H9 (cell line): ENCODE results near the gene FASTKD3. TPM values are rescaled to one million over a fixed set of nuclear protein-coding genes. Genes with fewer than 3 reads are reported as not detected.

ENCODE experiments used
- DNase-seq: peaks from one replicate; pipeline ENCODE4 v3.0.0-alpha.2; 2017
- H2AFZ ChIP-seq: one replicate; pipeline ENCODE4 v1.6.1; 2013; ENCODE audit warnings: mild to moderate bottlenecking, low read length, control low read depth, moderate library complexity
- H2AK5ac ChIP-seq: 2 replicates; pipeline ENCODE4 v1.6.1; 2013; ENCODE audit warnings: low read length, control low read depth, mixed read lengths; ENCODE audit not compliant: insufficient read length
- H2BK120ac ChIP-seq: one replicate; pipeline ENCODE4 v1.6.1; 2013; ENCODE audit warnings: low read depth, mild to moderate bottlenecking, low read length, control low read depth, inconsistent platforms; ENCODE audit not compliant: poor library complexity, severe bottlenecking
- H2BK12ac ChIP-seq: 2 replicates; pipeline ENCODE4 v1.6.1; 2013; ENCODE audit warnings: low read length, control low read depth, mixed read lengths, low read depth; ENCODE audit not compliant: insufficient read length
- H2BK15ac ChIP-seq: 2 replicates; pipeline ENCODE4 v1.6.1; 2013; ENCODE audit warnings: low read depth, low read length, control low read depth
- H2BK20ac ChIP-seq: one replicate; pipeline ENCODE4 v1.6.1; 2013; ENCODE audit warnings: low read depth, mild to moderate bottlenecking, low read length, control low read depth, inconsistent platforms; ENCODE audit not compliant: poor library complexity, severe bottlenecking
- H2BK5ac ChIP-seq: 2 replicates; pipeline ENCODE4 v1.6.1; 2013; ENCODE audit warnings: low read length, control low read depth, mixed read lengths; ENCODE audit not compliant: insufficient read length
- H3K14ac ChIP-seq: 2 replicates; pipeline ENCODE4 v1.6.1; 2013; ENCODE audit warnings: low read length, control low read depth; ENCODE audit not compliant: insufficient read depth
- H3K18ac ChIP-seq: 2 replicates; pipeline ENCODE4 v1.6.1; 2013; ENCODE audit warnings: low read depth, mild to moderate bottlenecking, mixed read lengths, low read length, control low read depth; ENCODE audit not compliant: insufficient read length
- H3K23ac ChIP-seq: 2 replicates; pipeline ENCODE4 v1.6.1; 2013; ENCODE audit warnings: low read length, control low read depth, mixed read lengths, low read depth; ENCODE audit not compliant: insufficient read length
- H3K23me2 ChIP-seq: 2 replicates; pipeline ENCODE4 v1.6.1; 2013; ENCODE audit warnings: low read depth, mild to moderate bottlenecking, mixed read lengths, low read length, control low read depth; ENCODE audit not compliant: insufficient read length, poor library complexity, severe bottlenecking
- H3K27ac ChIP-seq: 2 replicates; pipeline ENCODE4 v1.5.1; 2013; ENCODE audit warnings: low read length, control low read depth, mixed read lengths, low read depth; ENCODE audit not compliant: insufficient read length
- H3K27me3 ChIP-seq: 2 replicates; pipeline ENCODE4 v1.6.1; 2013; ENCODE audit warnings: low read length, control low read depth, inconsistent platforms; ENCODE audit not compliant: insufficient read depth
- H3K4ac ChIP-seq: 2 replicates; pipeline ENCODE4 v1.6.1; 2013; ENCODE audit warnings: low read depth, mild to moderate bottlenecking, control low read depth, inconsistent platforms, low read length, moderate library complexity
- H3K4me1 ChIP-seq: 2 replicates; pipeline ENCODE4 v1.6.1; 2013; ENCODE audit warnings: low read length, control low read depth, inconsistent platforms; ENCODE audit not compliant: insufficient read depth
- H3K4me2 ChIP-seq: 2 replicates; pipeline ENCODE4 v1.6.1; 2013; ENCODE audit warnings: low read length, control low read depth, mixed read lengths; ENCODE audit not compliant: insufficient read length, insufficient read depth
- H3K56ac ChIP-seq: 2 replicates; pipeline ENCODE4 v1.6.1; 2013; ENCODE audit warnings: low read depth, mild to moderate bottlenecking, mixed read lengths, low read length, control low read depth; ENCODE audit not compliant: insufficient read length
- H3K79me1 ChIP-seq: 2 replicates; pipeline ENCODE4 v1.6.1; 2013; ENCODE audit warnings: low read depth, mild to moderate bottlenecking, moderate library complexity, low read length, control low read depth, inconsistent platforms; ENCODE audit not compliant: insufficient read depth, poor library complexity, severe bottlenecking
- H3K79me2 ChIP-seq: 2 replicates; pipeline ENCODE4 v1.6.1; 2013; ENCODE audit warnings: low read length, control low read depth, inconsistent platforms; ENCODE audit not compliant: insufficient read depth
- H3K9ac ChIP-seq: 2 replicates; pipeline ENCODE4 v1.6.1; 2013; ENCODE audit warnings: low read length, control low read depth, mixed read lengths; ENCODE audit not compliant: insufficient read length; ENCODE audit errors: extremely low read depth
- H3K9me3 ChIP-seq: one replicate; pipeline ENCODE4 v1.6.1; 2013; ENCODE audit warnings: low read depth, low read length, inconsistent platforms; ENCODE audit not compliant: control insufficient read depth
- H3T11ph ChIP-seq: one replicate; pipeline ENCODE4 v1.6.1; 2013; ENCODE audit warnings: mild to moderate bottlenecking, low read length, control low read depth, inconsistent platforms
- H4K20me1 ChIP-seq: one replicate; pipeline ENCODE4 v1.6.1; 2013; ENCODE audit not compliant: control insufficient read depth, insufficient read length, insufficient read depth
- H4K5ac ChIP-seq: 2 replicates; pipeline ENCODE4 v1.6.1; 2013; ENCODE audit warnings: low read depth, mild to moderate bottlenecking, mixed read lengths, low read length, control low read depth; ENCODE audit not compliant: insufficient read length
- H4K8ac ChIP-seq: replicated peaks from 2 replicates; pipeline ENCODE4 v1.6.1; 2013; ENCODE audit warnings: low read length, control low read depth, mixed read lengths, low read depth; ENCODE audit not compliant: insufficient read length
- H4K91ac ChIP-seq: 2 replicates; pipeline ENCODE4 v1.6.1; 2013; ENCODE audit warnings: low read depth, mild to moderate bottlenecking, moderate library complexity, mixed read lengths, low read length, control low read depth; ENCODE audit not compliant: insufficient read length
- H3K27ac Mint-ChIP-seq, 3 experiments: 2 replicates in 2 of 3; 3 replicates in 1 of 3; pipeline ENCODE4 v1.8.0; 2020 to 2021; ENCODE audit warnings: mixed read lengths in 3 of 3, mild to moderate bottlenecking in 1 of 3, moderate library complexity in 1 of 3
- H3K27me3 Mint-ChIP-seq: 2 replicates; pipeline ENCODE4 v1.8.0; 2021; ENCODE audit warnings: low read depth, mild to moderate bottlenecking, moderate library complexity, mixed read lengths
- H3K36me3 Mint-ChIP-seq, 3 experiments: 2 replicates in 2 of 3; 3 replicates in 1 of 3; pipeline ENCODE4 v1.8.0; 2020 to 2021; ENCODE audit warnings: low read depth in 3 of 3, mixed read lengths in 3 of 3; ENCODE audit not compliant: insufficient read depth in 1 of 3
- H3K4me1 Mint-ChIP-seq, 2 experiments: 2 replicates each; pipeline ENCODE4 v1.8.0; 2020; ENCODE audit warnings: mixed read lengths in 2 of 2
- H3K4me3 Mint-ChIP-seq, 2 experiments: 2 replicates in 1 of 2; 3 replicates in 1 of 2; pipeline ENCODE4 v1.8.0; 2020 to 2021; ENCODE audit warnings: mild to moderate bottlenecking in 2 of 2, mixed read lengths in 2 of 2, moderate library complexity in 1 of 2
- H3K9me3 Mint-ChIP-seq, 2 experiments: 2 replicates in 1 of 2; 3 replicates in 1 of 2; pipeline ENCODE4 v1.8.0; 2020; ENCODE audit warnings: mild to moderate bottlenecking in 2 of 2, mixed read lengths in 2 of 2, moderate library complexity in 1 of 2
- WGBS: extraction: QIAGEN DNeasy Blood & Tissue Kit; methylation state at CpG from one replicate; pipeline ENCODE4 v1.1.7; 2013; ENCODE audit warnings: missing lambda C conversion rate, low lambda C conversion rate, mixed read lengths; ENCODE audit not compliant: insufficient read length; ENCODE audit errors: extremely low coverage; 5-methylcytosine and 5-hydroxymethylcytosine counted together
- total RNA-seq: library from RNA; stranded (reverse); gene quantifications from 2 replicates; pipeline ENCODE4 v1.2.1, GENCODE V29; 2021
- TF ChIP-seq, protein P1 (sequence below): fragments of 200-600 bp; sonication (generic); conservative IDR thresholded peaks from 3 replicates; pipeline ENCODE4 v1.8.0; 2021; ENCODE audit warnings: antibody characterized with exemption, mild to moderate bottlenecking

FASTKD3 gene
- total RNA-seq, 1 experiment from 2014 or later = 15.0 TPM

GRCh38 chr5:7834982-7835381 lies 33.8 kb downstream of the FASTKD3 start:
- Histone ChIP-seq H2BK15ac (no peak overlapping the region), H4K5ac (no peak overlapping the region), H3K23ac (no peak overlapping the region), H3K27ac (no peak overlapping the region), H3K79me2 (no peaks in the 10 kb centered on the region), H3K56ac (no peak overlapping the region), H4K91ac (no peak overlapping the region), H2BK12ac (no peak overlapping the region), H3K79me1 (no peaks in the 10 kb centered on the region), H2BK20ac (no peak overlapping the region), H2AK5ac (no peak overlapping the region), H3K9ac (no peak overlapping the region), H3K4me1 (no peaks in the 10 kb centered on the region), H2BK120ac (no peak overlapping the region), H3K4ac (no peak overlapping the region), H3T11ph (no peak overlapping the region), H3K27me3 (no peaks in the 10 kb centered on the region), H2BK5ac (no peak overlapping the region), H3K14ac (no peak overlapping the region), H3K4me2 (no peak overlapping the region), H4K20me1 (no peaks in the 10 kb centered on the region), H3K9me3 (no peaks in the 10 kb centered on the region), H2AFZ (no peak overlapping the region), H3K18ac (no peak overlapping the region), H3K23me2 (no peaks in the 10 kb centered on the region), H4K8ac (no peak overlapping the region)
- Mint-ChIP-seq H3K4me1 (no peaks in the 10 kb centered on the region), H3K9me3 (no peaks in the 10 kb centered on the region; a peak in 1 of 5 replicates), H3K27me3 (no peaks in the 10 kb centered on the region; the same call in none of the 2 replicates), H3K27ac (no peak overlapping the region), H3K36me3 (no peaks in the 10 kb centered on the region), H3K4me3 (no peak overlapping the region)
- no peak for DNase-seq
- TF ChIP-seq, protein P1, sequence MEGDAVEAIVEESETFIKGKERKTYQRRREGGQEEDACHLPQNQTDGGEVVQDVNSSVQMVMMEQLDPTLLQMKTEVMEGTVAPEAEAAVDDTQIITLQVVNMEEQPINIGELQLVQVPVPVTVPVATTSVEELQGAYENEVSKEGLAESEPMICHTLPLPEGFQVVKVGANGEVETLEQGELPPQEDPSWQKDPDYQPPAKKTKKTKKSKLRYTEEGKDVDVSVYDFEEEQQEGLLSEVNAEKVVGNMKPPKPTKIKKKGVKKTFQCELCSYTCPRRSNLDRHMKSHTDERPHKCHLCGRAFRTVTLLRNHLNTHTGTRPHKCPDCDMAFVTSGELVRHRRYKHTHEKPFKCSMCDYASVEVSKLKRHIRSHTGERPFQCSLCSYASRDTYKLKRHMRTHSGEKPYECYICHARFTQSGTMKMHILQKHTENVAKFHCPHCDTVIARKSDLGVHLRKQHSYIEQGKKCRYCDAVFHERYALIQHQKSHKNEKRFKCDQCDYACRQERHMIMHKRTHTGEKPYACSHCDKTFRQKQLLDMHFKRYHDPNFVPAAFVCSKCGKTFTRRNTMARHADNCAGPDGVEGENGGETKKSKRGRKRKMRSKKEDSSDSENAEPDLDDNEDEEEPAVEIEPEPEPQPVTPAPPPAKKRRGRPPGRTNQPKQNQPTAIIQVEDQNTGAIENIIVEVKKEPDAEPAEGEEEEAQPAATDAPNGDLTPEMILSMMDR = no peak
- no CpG with 5 or more reads among the region's 4 CpGs for WGBS
